Measurements from ENCODE around the gene PRR14. TPM values are rescaled to one million over a fixed set of nuclear protein-coding genes. Genes with fewer than 3 reads are reported as not detected.

The PRR14 gene
- total and polyA plus RNA-seq, 7 donors = 20.8 to 51.4 (median 31.6) TPM

DNA sequence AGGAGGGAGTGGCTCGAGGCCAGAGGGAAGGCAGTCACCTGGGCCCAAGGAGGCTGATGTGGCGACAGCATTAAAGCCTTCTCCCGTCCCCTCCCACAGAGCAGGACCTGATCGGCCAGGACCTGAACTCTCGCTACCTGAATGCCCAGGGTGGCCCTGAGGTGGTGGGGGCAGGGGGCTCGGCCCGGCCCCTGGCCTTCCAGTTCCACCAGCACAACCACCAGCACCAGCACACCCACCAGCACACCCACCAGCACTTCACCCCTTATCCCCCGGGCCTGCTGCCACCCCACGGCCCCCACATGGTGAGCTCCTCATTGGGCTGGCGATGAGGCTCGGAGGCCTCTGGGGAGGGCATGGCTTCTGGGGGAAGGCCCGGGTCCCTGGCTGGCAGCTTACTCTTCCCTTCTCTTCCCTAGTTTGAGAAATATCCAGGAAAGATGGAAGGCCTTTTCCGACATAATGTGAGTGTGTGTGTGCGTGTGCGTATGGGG, 13.9 kb downstream of the PRR14 start:
- intact Hi-C loops (cut with DNase I) = no loop called here
- no peak for TF ChIP-seq CTCF (IDR thresholded peaks at IDR 0.05)
- no peak for TF ChIP-seq POLR2AphosphoS5 (IDR thresholded peaks at IDR 0.05)
- TF ChIP-seq POLR2A (IDR thresholded peaks at IDR 0.05) = no peak
- no peak for TF ChIP-seq EP300 (IDR thresholded peaks at IDR 0.05)
- Histone ChIP-seq H3K27ac (no peak overlapping the region), H3K36me3 (peaks cover 48 to 90% (median 85%) of the 10 kb centered on the region in 4 donors), H3K9me3 (no peaks in the 10 kb centered on the region), H3K27me3 (no peaks in the 10 kb centered on the region), H3K4me3 (no peak overlapping the region), H3K4me1 (peaks cover 0 to 51% (median 43%) of the 10 kb centered on the region in 4 donors)
- WGBS, 2 donors = 90 to 95% methylated on average over 15 of the region's 15 CpGs
- no peak for DNase-seq

DNA sequence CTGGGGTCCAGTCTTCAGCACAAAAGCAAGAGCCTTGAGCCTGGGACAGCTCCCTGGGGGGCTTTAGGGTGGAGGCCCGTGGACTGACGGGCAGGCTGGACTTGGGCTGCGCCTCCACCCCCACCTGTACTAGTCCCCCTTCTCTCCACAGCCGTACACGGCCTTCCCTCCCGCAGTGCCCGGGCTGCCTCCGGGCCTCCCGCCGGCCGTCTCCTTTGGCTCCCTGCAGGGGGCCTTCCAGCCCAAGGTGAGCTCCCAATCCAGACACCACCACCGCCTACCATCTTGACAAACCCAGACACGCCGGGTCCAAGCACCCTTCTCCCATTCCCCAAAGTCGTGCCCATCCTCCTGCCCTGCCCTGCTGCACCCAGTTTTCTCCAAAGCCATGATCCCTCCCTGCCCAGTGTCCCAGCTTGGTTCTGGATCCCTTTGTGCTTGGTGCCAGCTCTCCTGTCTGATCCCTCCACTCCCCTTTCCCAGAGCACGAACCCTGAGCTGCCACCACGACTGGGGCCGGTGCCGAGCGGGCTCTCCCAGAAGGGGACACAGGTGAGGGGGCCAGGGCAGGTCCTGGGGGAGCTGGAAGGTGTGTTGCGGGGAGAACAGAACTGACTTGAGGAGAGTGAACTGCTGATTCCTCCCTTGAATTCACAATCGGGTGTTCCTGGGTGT, 14.5 kb downstream of the PRR14 start:
- TF ChIP-seq EP300 (IDR thresholded peaks at IDR 0.05) = no peak
- TF ChIP-seq POLR2A (IDR thresholded peaks at IDR 0.05) = no peak
- no peak for TF ChIP-seq CTCF (IDR thresholded peaks at IDR 0.05)
- no peak for TF ChIP-seq POLR2AphosphoS5 (IDR thresholded peaks at IDR 0.05)
- no peaks in the 10 kb centered on the region for H3K27me3 ChIP-seq
- 91 to 92% methylated on average over 22 of the region's 22 CpGs for WGBS, 2 donors
- no peak for DNase-seq
- no peak overlapping the region for H3K27ac ChIP-seq
- peaks cover 0 to 46% (median 38%) of the 10 kb centered on the region in 4 donors for H3K4me1 ChIP-seq
- intact Hi-C loops (cut with DNase I) = no loop called here
- H3K4me3 ChIP-seq = no peak overlapping the region
- H3K36me3 ChIP-seq = peaks cover 55 to 96% (median 91%) of the 10 kb centered on the region in 4 donors
- H3K9me3 ChIP-seq = no peaks in the 10 kb centered on the region

GRCh38 chr16:30665830-30666190, 15.1 kb downstream of the PRR14 start:
- no peak overlapping the region for H3K4me3 ChIP-seq
- no peak overlapping the region for H3K27ac ChIP-seq
- H3K36me3 ChIP-seq = peaks cover 57 to 100% (median 93%) of the 10 kb centered on the region in 4 donors
- H3K27me3 ChIP-seq = no peaks in the 10 kb centered on the region
- no peaks in the 10 kb centered on the region for H3K9me3 ChIP-seq
- no peak for DNase-seq
- intact Hi-C loops (cut with DNase I) = no loop called here
- WGBS, 2 donors = 80 to 87% methylated on average over 4 of the region's 4 CpGs
- peaks cover 0 to 41% (median 33%) of the 10 kb centered on the region in 4 donors for H3K4me1 ChIP-seq
- no peak for TF ChIP-seq CTCF (IDR thresholded peaks at IDR 0.05)
- no peak for TF ChIP-seq EP300 (IDR thresholded peaks at IDR 0.05)
- no peak for TF ChIP-seq POLR2A (IDR thresholded peaks at IDR 0.05)
- no peak for TF ChIP-seq POLR2AphosphoS5 (IDR thresholded peaks at IDR 0.05)

DNA sequence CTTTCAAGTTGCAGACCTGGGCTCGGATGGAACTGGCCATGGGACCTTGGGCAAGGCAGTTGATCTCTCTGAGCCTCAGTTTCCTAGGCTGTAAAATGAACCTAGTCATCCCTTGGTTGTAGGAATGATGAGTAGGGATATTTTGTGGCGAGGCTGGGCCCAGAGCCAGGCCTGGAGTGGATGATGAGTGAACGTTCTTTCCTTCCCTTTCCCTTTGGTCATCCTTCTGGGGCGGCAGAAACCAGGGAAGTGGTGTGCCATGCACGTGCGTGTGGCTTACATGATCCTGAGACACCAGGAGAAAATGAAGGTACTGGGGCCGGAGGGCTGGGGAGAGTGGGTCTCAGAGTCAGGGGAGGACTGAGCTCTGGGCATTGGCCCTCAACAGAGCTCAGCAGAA, 15.9 kb downstream of the PRR14 start:
- Histone ChIP-seq H3K9me3 (no peaks in the 10 kb centered on the region), H3K27me3 (no peaks in the 10 kb centered on the region), H3K4me1 (peaks cover 0 to 32% (median 24%) of the 10 kb centered on the region in 4 donors), H3K27ac (no peak overlapping the region), H3K4me3 (no peak overlapping the region), H3K36me3 (peaks cover 57 to 95% (median 86%) of the 10 kb centered on the region in 4 donors)
- intact Hi-C loops (cut with DNase I) = no loop called here
- WGBS, 2 donors = 87% methylated on average over 7 of the region's 7 CpGs
- no peak for DNase-seq
- TF ChIP-seq POLR2AphosphoS5 (IDR thresholded peaks at IDR 0.05) (no peak), EP300 (IDR thresholded peaks at IDR 0.05) (no peak), CTCF (IDR thresholded peaks at IDR 0.05) (no peak)

Measured in sigmoid colon (tissue), 7 donors.